Parathyroid adenoma (tissue), 2 donors: Measurements from ENCODE around the gene SAT2.
"Not testable (repeated sequence)": the region's sequence is repeated elsewhere in the genome, so short reads cannot be mapped to it uniquely, and the experiment has no call there.

Source experiments
- H2AFZ ChIP-seq: fragments of 300-600 bp; sonication (generic); one replicate; pipeline ENCODE4 v1.7.0; 2017; ENCODE audit warnings: antibody characterized with exemption, mild to moderate bottlenecking
- H3K27ac ChIP-seq: fragments of 300-600 bp; sonication (generic); one replicate; pipeline ENCODE4 v1.7.0; 2017
- H3K27me3 ChIP-seq: fragments of 300-600 bp; sonication (generic); one replicate; pipeline ENCODE4 v1.7.0; 2017; ENCODE audit warnings: low read length; ENCODE audit not compliant: control insufficient read depth, insufficient read depth
- H3K36me3 ChIP-seq: fragments of 300-600 bp; sonication (generic); one replicate; pipeline ENCODE4 v1.7.0; 2017; ENCODE audit warnings: low read length; ENCODE audit not compliant: control insufficient read depth, insufficient read depth
- H3K4me1 ChIP-seq: fragments of 300-600 bp; sonication (generic); one replicate; pipeline ENCODE4 v1.7.0; 2017; ENCODE audit warnings: control low read depth
- H3K4me2 ChIP-seq: fragments of 300-600 bp; sonication (generic); one replicate; pipeline ENCODE4 v1.7.0; 2017; ENCODE audit warnings: low read length
- H3K4me3 ChIP-seq: fragments of 300-600 bp; sonication (generic); one replicate; pipeline ENCODE4 v1.7.0; 2017; ENCODE audit warnings: low read depth, low read length
- H3K79me2 ChIP-seq: fragments of 300-600 bp; sonication (generic); one replicate; pipeline ENCODE4 v1.7.0; 2017; ENCODE audit warnings: control low read depth
- H3K9ac ChIP-seq: fragments of 300-600 bp; sonication (generic); one replicate; pipeline ENCODE4 v1.7.0; 2017; ENCODE audit warnings: mild to moderate bottlenecking
- H3K9me3 ChIP-seq: fragments of 300-600 bp; sonication (generic); one replicate; pipeline ENCODE4 v1.7.0; 2017; ENCODE audit warnings: low read length; ENCODE audit not compliant: control insufficient read depth
- CTCF ChIP-seq: fragments of 300-600 bp; sonication (generic); IDR thresholded peaks from one replicate; pipeline ENCODE4 v1.7.0; 2017; ENCODE audit warnings: antibody characterized with exemption, mild to moderate bottlenecking
- donor health status: primary hyperparathyroidism.

The SAT2 gene

GRCh38 chr17:7647018-7647417 is 19.4 kb upstream of the SAT2 start:
- no peaks in the 10 kb centered on the region for H3K79me2 ChIP-seq
- no peak overlapping the region for H3K4me2 ChIP-seq
- H3K4me3 ChIP-seq = no peak overlapping the region

GRCh38 chr17:7646457-7646856 is 18.8 kb upstream of the SAT2 start:
- Histone ChIP-seq H3K79me2 (no peaks in the 10 kb centered on the region), H3K27ac (no peak overlapping the region), H3K9ac (no peak overlapping the region), H2AFZ (no peak overlapping the region), H3K4me2 (no peak overlapping the region), H3K9me3 (no peaks in the 10 kb centered on the region), H3K4me3 (no peak overlapping the region), H3K4me1 (peaks cover 3% of the 10 kb centered on the region), H3K36me3 (no peaks in the 10 kb centered on the region), H3K27me3 (no peaks in the 10 kb centered on the region)
- no peak for TF ChIP-seq CTCF

More at GRCh38 chr17:7647018-7647417, 19.4 kb upstream of the SAT2 start:
- H2AFZ ChIP-seq = no peak overlapping the region
- H3K9me3 ChIP-seq = no peaks in the 10 kb centered on the region
- no peak overlapping the region for H3K9ac ChIP-seq
- no peak overlapping the region for H3K27ac ChIP-seq
- no peaks in the 10 kb centered on the region for H3K36me3 ChIP-seq
- H3K27me3 ChIP-seq = no peaks in the 10 kb centered on the region
- TF ChIP-seq CTCF = no peak
- H3K4me1 ChIP-seq = peaks cover 3% of the 10 kb centered on the region

- TF ChIP-seq CTCF = no peak
- no peak overlapping the region for H3K9ac ChIP-seq
- H3K36me3 ChIP-seq = no peaks in the 10 kb centered on the region
- no peak overlapping the region for H3K4me3 ChIP-seq
- no peaks in the 10 kb centered on the region for H3K79me2 ChIP-seq
- no peak overlapping the region for H2AFZ ChIP-seq
- no peaks in the 10 kb centered on the region for H3K4me1 ChIP-seq
- no peak overlapping the region for H3K4me2 ChIP-seq
- H3K27ac ChIP-seq = no peak overlapping the region
- H3K9me3 ChIP-seq = no peaks in the 10 kb centered on the region
- H3K27me3 ChIP-seq = no peaks in the 10 kb centered on the region
Measured at GRCh38 chr17:7644775-7645174, 17.2 kb upstream of the SAT2 start.

DNA sequence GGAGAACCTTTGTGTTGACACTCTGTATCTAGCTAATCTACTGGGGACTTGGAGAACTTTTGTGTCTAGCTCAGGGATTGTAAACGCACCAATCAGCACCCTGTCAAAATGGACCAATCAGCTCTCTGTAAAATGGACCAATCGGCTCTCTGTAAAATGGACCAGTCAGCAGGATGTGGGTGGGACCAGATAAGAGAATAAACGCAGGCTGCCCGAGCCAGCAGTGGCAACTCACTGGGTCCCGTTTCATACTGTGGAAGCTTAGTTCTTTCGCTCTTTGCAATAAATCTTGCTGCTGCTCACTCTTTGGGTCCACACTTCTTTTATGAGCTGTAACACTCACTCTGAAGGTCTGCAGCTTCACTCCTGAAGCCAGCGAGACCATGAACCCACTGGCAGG is 14.0 kb upstream of the SAT2 start:
- not testable (repeated sequence) for H3K27ac ChIP-seq, H3K4me3 ChIP-seq, H3K79me2 ChIP-seq, H3K4me2 ChIP-seq, H3K9me3 ChIP-seq, H3K36me3 ChIP-seq, H3K9ac ChIP-seq, H3K4me1 ChIP-seq, H3K27me3 ChIP-seq, H2AFZ ChIP-seq

DNA sequence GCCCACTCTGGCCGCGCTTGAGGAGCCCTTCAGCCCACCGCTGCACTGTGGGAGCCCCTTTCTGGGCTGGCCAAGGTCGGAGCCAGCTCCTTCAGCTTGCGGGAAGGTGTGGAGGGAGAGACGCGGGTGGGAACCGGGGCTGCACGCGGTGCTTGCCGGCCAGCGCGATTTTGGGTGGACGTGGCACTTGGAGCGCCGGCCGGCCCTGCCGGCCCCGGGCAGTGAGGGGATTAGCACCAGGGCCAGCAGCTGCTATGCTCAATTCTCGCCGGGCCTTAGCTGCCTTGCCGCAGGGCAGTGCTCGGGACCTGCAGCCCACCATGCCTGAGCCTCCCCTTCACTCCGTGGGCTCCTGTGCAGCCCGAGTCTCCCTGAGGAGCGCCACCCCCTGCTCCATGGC is 13.2 kb upstream of the SAT2 start:
- Histone ChIP-seq H3K4me3 (no peak overlapping the region), H3K9me3 (no peaks in the 10 kb centered on the region), H3K4me2 (no peak overlapping the region), H3K27me3 (no peaks in the 10 kb centered on the region), H2AFZ (no peak overlapping the region), H3K79me2 (no peaks in the 10 kb centered on the region), H3K4me1 (no peaks in the 10 kb centered on the region), H3K36me3 (no peaks in the 10 kb centered on the region), H3K27ac (no peak overlapping the region), H3K9ac (no peak overlapping the region)
- no peak for TF ChIP-seq CTCF
